HG03521 (cell line): ENCODE results near the gene METAP1.
"Not testable (repeated sequence)": the region's sequence is repeated elsewhere in the genome, so short reads cannot be mapped to it uniquely, and the experiment has no call there.

Source experiments
- ATAC-seq: cut with Tn5 transposase; IDR thresholded peaks from one replicate; pipeline ENCODE4 v1.9.1; 2021; ENCODE audit warnings: mild to moderate bottlenecking, moderate library complexity; ENCODE audit not compliant: unreplicated experiment

METAP1 gene

GRCh38 chr4:99054428-99054994 is 59.0 kb downstream of the METAP1 start:
- ATAC-seq, result peak; percentile 33

GRCh38 chr4:99058228-99058627 is 62.7 kb downstream of the METAP1 start:
- no peak for ATAC-seq

- no peak for ATAC-seq
Observed at GRCh38 chr4:99059550-99059949, 64.0 kb downstream of the METAP1 start.

GRCh38 chr4:99061048-99061700 is 65.7 kb downstream of the METAP1 start:
- no peak for ATAC-seq

DNA sequence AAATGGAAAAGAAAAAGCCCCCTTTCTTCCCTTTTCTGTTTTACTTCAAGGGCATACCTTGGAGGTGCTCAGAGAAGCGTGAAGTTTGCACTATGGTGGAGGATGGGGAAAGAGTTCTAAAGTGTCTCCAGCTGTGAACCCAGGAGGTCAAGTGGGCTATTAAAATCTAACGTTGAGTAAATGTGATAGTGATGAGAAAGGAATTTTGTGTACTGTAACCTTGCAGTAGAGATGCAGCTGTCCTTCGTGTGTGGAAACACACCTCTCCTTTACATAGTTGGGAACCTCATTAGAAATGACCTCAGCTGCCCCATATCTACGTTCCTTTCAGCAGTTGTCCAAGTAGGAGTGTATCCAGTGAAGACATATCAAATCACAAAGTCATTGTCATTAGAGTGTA is 66.6 kb downstream of the METAP1 start:
- no peak for ATAC-seq

GRCh38 chr4:99065521-99065920 is 70.0 kb downstream of the METAP1 start:
- ATAC-seq, result not testable (repeated sequence)

- no peak for ATAC-seq
Observed at GRCh38 chr4:99067617-99068016, 72.1 kb downstream of the METAP1 start.

DNA sequence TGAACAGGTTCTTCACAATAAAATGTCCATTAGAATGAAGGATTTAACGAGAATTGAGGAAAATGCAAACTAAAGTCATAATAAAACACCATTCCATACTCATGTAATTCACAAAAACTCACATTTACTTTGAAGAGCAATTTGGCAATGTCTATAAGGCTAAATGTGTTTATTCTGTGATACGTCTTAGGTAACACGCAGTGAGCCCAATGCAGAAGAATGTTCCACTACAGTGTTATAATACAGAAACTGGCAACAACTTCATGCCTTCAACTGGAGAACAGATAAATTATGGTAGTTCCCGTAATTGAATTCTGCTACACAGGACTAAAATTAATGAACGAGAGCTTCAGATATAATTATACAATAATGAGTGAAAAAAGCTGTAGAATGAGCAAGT is 75.6 kb downstream of the METAP1 start:
- no peak for ATAC-seq

DNA sequence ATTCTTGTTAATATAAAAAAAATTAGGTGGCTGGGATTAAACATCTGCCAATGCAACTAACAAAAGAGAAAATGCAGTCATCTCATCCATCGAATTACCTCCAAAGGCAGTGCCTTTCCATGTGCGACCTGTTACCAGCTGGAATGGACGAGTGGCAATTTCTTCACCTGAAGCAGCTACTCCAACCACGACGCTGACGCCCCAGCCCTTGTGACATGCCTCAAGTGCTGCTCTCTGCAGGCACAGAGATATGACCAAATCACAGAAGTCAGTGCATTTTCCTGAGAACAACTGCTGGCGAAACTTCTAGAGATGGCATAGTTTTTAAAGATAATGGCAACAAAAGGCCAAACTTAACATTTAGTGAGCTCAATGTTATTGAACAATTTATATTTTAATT is 79.3 kb downstream of the METAP1 start:
- no peak for ATAC-seq

DNA sequence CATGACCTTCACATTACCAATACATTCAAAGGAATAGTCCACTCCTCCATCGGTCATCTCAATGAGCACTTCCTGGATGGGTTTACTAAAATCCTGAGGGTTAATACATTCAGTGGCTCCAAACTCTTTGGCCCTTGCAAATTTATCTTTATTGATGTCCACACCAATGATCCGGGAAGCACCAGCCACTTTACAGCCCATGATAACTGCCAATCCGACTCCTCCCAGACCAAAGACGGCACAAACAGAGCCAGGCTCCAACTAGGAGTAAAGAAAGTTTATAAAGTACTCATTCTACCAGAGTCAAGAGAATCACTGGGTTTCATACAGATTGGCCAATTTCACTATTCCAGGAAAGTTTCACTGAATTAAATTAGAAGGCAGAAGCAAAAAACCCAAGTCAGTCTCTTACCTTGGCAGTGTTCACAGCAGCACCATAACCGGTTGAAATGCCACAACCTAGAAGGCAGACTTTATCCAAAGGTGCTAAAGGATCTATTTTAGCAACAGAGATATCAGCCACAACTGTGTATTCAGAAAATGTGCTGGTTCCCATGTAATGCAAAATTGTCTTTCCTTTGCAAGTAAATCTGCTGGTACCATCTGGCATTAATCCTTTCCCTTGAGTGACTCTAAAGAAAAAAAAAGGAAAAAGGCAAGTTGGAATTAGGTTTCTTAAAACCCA is 80.9 kb downstream of the METAP1 start:
- ATAC-seq, result no peak

DNA sequence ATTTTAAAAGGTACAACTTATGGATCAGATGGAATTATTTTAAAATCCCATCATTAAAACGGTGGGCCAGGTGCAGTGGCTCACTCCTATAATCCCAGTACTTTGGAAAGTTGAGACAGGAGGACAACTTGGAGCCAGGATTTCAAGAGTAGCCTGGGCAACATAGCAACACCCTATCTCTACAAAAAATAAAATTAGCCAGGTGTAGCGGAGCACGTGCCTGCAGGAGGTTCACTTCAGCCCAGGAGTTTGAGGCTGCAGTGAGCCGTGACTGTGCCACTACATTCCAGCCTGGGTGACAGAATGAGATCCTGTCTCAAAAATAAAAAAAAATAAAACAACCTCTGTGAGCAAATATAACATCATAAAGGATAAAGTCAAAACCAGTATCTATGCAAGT is 81.7 kb downstream of the METAP1 start:
- ATAC-seq, result no peak

- no peak for ATAC-seq
Observed at GRCh38 chr4:99078336-99078735, 82.8 kb downstream of the METAP1 start.

DNA sequence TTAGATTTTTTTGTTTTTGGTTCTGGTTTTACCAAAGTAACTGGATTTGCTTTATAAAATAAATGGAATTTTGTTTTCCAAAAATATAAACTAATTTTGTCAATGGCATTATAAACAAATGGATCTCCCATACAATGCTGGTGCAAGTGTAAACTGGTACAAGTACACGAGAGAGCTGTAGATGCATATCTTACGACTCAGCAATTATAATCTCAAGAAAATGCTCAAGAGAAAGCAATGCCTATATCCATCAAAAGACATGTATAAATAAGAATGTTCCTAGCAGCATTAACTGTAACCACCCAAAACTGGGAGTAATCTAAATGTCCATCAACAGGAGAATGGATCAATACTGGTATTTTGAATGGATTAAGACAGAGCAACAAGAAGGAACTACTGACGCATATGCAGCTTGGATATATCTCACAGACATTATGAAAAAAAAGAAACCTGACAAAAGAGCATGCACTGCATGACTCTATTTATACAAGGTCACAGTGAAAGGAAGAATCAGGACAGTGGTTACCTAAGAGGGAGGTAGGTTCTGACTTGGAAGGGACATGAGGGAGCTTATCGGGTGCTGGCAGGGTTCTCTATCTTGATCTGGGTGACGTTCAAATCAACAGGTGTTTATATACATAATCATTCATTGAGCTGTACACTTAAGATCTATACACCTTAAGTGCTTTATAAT is 83.6 kb downstream of the METAP1 start:
- ATAC-seq, result no peak

- no peak for ATAC-seq
Observed at GRCh38 chr4:99079625-99080295, 84.2 kb downstream of the METAP1 start.

- not testable (repeated sequence) for ATAC-seq
Observed at GRCh38 chr4:99080869-99081268, 85.3 kb downstream of the METAP1 start.

DNA sequence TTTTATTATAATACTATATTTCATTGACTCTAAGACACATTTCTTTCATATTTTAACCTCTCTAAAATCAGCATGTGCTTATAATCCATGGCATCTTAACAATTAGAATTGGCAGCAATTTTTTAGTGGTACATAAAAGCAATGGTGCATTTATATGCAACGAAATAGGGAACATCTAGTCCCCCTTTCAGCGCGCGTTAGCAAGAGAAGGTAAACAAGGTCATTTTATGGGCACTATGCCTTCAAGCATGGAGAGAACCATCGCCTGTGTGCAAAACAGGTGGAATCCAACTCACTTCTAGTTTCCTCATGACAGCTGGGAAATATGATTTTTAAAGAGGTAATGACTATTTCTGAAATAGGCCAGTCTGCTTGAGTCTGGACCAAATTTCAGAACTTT is 86.7 kb downstream of the METAP1 start:
- ATAC-seq, result no peak

- no peak for ATAC-seq
Observed at GRCh38 chr4:99084595-99084994, 89.1 kb downstream of the METAP1 start.

GRCh38 chr4:99088023-99088449 is 92.5 kb downstream of the METAP1 start:
- ATAC-seq, result peak; percentile 14

DNA sequence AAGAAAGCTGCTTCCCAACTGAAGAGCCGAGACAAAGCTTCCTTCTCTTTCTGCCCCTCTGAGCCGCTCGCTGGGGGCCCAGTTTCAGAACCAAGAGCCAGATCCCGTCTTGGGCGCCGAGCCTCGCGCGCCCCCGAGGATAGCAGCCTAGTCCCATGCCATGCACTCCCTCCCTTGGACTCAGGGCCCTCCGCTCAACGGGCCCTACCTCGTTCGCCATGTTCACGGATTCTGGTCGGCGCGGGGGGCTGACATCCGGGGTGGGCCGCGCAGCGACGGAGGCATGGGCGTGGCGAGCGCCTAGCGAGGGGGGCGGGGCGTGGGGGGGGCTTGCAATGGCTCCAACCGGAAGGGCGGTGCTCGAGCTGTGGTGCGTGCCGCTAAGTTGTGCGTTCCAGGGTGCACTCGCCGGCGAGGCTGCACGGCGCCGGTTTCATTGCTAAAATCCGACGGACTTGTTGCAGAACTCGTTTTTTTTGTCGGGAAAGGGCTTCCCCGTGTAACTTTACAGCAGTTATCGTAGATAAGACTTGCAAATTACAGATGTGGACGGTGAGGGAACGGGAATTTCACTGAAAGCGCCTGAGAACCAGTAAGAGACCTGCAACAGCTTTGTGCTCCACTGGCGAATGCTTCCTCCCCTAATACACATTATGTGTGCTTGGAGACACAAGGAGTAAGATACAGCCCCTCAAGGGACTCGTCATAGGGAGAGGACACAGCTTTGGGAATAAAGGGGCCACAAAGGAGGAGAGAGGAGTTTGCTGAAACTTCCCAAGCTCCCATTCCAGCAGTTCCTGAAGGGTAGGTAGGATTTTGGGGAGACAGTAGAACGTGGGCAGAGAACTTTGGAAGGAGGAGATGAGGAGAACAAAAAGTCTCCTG is 93.2 kb downstream of the METAP1 start, which contains the start of gene ADH5:
ADH5 (minus strand) TSS at position 308 of the 885 bp plus-strand sequence; CDS start at position 220, 88 bp downstream.
- ATAC-seq, result peak; percentile 94
